Activated T-helper 2 cell treated with anti-CD3 and anti-CD28 coated beads, Interferon-gamma antibody, Interleukin-2, Interleukin-4, amounts not matched to agents 10 μg/mL and 5 μg/mL and 100 μg/mL, durations not matched to agents 14 hours and 24 hours and 36 hours (primary cell): ENCODE measurements around the gene NTRK3. TPM values are rescaled to one million over a fixed set of nuclear protein-coding genes. Genes with fewer than 3 reads are reported as not detected.

Experiments
- DNase-seq: peaks from one replicate; pipeline ENCODE4 v3.0.0; 2021; ENCODE audit warnings: low spot score
- H3K27ac Mint-ChIP-seq: one replicate; pipeline ENCODE4 v1.8.0; 2021; ENCODE audit warnings: mixed read lengths
- H3K27me3 Mint-ChIP-seq: one replicate; pipeline ENCODE4 v1.8.0; 2021; ENCODE audit warnings: low read depth, mixed read lengths
- H3K36me3 Mint-ChIP-seq: one replicate; pipeline ENCODE4 v1.8.0; 2021; ENCODE audit warnings: low read depth, mixed read lengths
- H3K4me1 Mint-ChIP-seq: one replicate; pipeline ENCODE4 v1.8.0; 2021; ENCODE audit warnings: low read depth, mixed read lengths
- H3K4me3 Mint-ChIP-seq: one replicate; pipeline ENCODE4 v1.8.0; 2021; ENCODE audit warnings: low read depth, mild to moderate bottlenecking, moderate library complexity, mixed read lengths
- H3K9me3 Mint-ChIP-seq: one replicate; pipeline ENCODE4 v1.8.0; 2021; ENCODE audit warnings: mixed read lengths
- intact Hi-C: fragments of 100-400 bp; cut with micrococcal nuclease; formaldehyde crosslinking; loops from one replicate; pipeline ENCODE4 v1.15.1; 2023
- total RNA-seq: library from RNA; stranded (reverse); gene quantifications from 2 replicates; pipeline ENCODE4 v1.2.3, GENCODE V29; 2022

Gene NTRK3
- total RNA-seq, 1 donor from 2014 or later, result 0.73 TPM

- intact Hi-C loops, result no loop called here
- Mint-ChIP-seq H3K27ac (no peak overlapping the region), H3K4me3 (no peak overlapping the region), H3K27me3 (peaks cover 44% of the 10 kb centered on the region), H3K36me3 (no peaks in the 10 kb centered on the region), H3K9me3 (no peaks in the 10 kb centered on the region), H3K4me1 (peaks cover 5% of the 10 kb centered on the region)
- no peak for DNase-seq
These were observed 5.7 kb downstream of the NTRK3 start for GRCh38 chr15:88250826-88251225.

- H3K36me3 Mint-ChIP-seq, result no peaks in the 10 kb centered on the region
- no peak for DNase-seq
These were observed 7.3 kb downstream of the NTRK3 start for GRCh38 chr15:88249220-88249619.

GRCh38 chr15:88247914-88248313 is 8.6 kb downstream of the NTRK3 start:
- Mint-ChIP-seq H3K4me3 (no peak overlapping the region), H3K27ac (no peak overlapping the region), H3K9me3 (no peaks in the 10 kb centered on the region), H3K4me1 (peaks cover 2% of the 10 kb centered on the region), H3K36me3 (no peaks in the 10 kb centered on the region), H3K27me3 (peaks cover 22% of the 10 kb centered on the region)
- no peak for DNase-seq
- intact Hi-C loops, result loop anchor here (5.0 kb wide), 2 partner anchors 204 to 1626 kb away; no protein-coding TSS in a partner anchor

More at GRCh38 chr15:88249220-88249619, 7.3 kb downstream of the NTRK3 start:
- Mint-ChIP-seq H3K4me1 (peaks cover 2% of the 10 kb centered on the region), H3K27ac (no peak overlapping the region), H3K9me3 (no peaks in the 10 kb centered on the region), H3K4me3 (no peak overlapping the region), H3K27me3 (peaks cover 33% of the 10 kb centered on the region)
- intact Hi-C loops, result loop anchor here (5.0 kb wide), 2 partner anchors 203 to 1627 kb away; no protein-coding TSS in a partner anchor

GRCh38 chr15:88246666-88247446 is 9.7 kb downstream of the NTRK3 start:
- Mint-ChIP-seq H3K27ac (no peak overlapping the region), H3K9me3 (no peaks in the 10 kb centered on the region), H3K4me1 (peaks cover 2% of the 10 kb centered on the region), H3K4me3 (no peak overlapping the region), H3K27me3 (peaks cover 20% of the 10 kb centered on the region), H3K36me3 (no peaks in the 10 kb centered on the region)
- intact Hi-C loops, result loop anchor here (5.0 kb wide), 2 partner anchors 205 to 1625 kb away; no protein-coding TSS in a partner anchor
- DNase-seq, result peak; percentile 58

- peaks cover 19% of the 10 kb centered on the region for H3K27me3 Mint-ChIP-seq
- H3K9me3 Mint-ChIP-seq, result no peaks in the 10 kb centered on the region
- H3K4me1 Mint-ChIP-seq, result peaks cover 2% of the 10 kb centered on the region
- no peaks in the 10 kb centered on the region for H3K36me3 Mint-ChIP-seq
- intact Hi-C loops, result loop anchor here (5.0 kb wide), 2 partner anchors 206 to 1624 kb away; no protein-coding TSS in a partner anchor
- no peak overlapping the region for H3K27ac Mint-ChIP-seq
- no peak for DNase-seq
- H3K4me3 Mint-ChIP-seq, result no peak overlapping the region
These were observed 10.5 kb downstream of the NTRK3 start for GRCh38 chr15:88246081-88246480.

GRCh38 chr15:88243895-88244787 is 12.4 kb downstream of the NTRK3 start:
- Mint-ChIP-seq H3K4me1 (peaks cover 2% of the 10 kb centered on the region), H3K27me3 (peaks cover 15% of the 10 kb centered on the region), H3K36me3 (no peaks in the 10 kb centered on the region), H3K27ac (no peak overlapping the region), H3K4me3 (no peak overlapping the region), H3K9me3 (no peaks in the 10 kb centered on the region)
- no peak for DNase-seq
- intact Hi-C loops, result no loop called here

GRCh38 chr15:88242586-88243555 is 13.7 kb downstream of the NTRK3 start:
- H3K36me3 Mint-ChIP-seq, result no peaks in the 10 kb centered on the region
- no peaks in the 10 kb centered on the region for H3K9me3 Mint-ChIP-seq
- no peak for DNase-seq
- H3K27me3 Mint-ChIP-seq, result peaks cover 15% of the 10 kb centered on the region
- no peak overlapping the region for H3K4me3 Mint-ChIP-seq
- no peak overlapping the region for H3K27ac Mint-ChIP-seq
- H3K4me1 Mint-ChIP-seq, result peaks cover 2% of the 10 kb centered on the region
- intact Hi-C loops, result no loop called here

- Mint-ChIP-seq H3K9me3 (no peaks in the 10 kb centered on the region), H3K27me3 (peaks cover 13% of the 10 kb centered on the region), H3K36me3 (no peaks in the 10 kb centered on the region), H3K27ac (no peak overlapping the region), H3K4me3 (no peak overlapping the region), H3K4me1 (no peaks in the 10 kb centered on the region)
- no peak for DNase-seq
- intact Hi-C loops, result no loop called here
These were observed 15.1 kb downstream of the NTRK3 start for GRCh38 chr15:88241461-88241860.

- no peaks in the 10 kb centered on the region for H3K4me1 Mint-ChIP-seq
- no peak for DNase-seq
- no peaks in the 10 kb centered on the region for H3K9me3 Mint-ChIP-seq
- no peak overlapping the region for H3K27ac Mint-ChIP-seq
- intact Hi-C loops, result no loop called here
- no peaks in the 10 kb centered on the region for H3K36me3 Mint-ChIP-seq
- peaks cover 9% of the 10 kb centered on the region for H3K27me3 Mint-ChIP-seq
- H3K4me3 Mint-ChIP-seq, result no peak overlapping the region
These were observed 15.5 kb downstream of the NTRK3 start for GRCh38 chr15:88241060-88241459.

- no peak overlapping the region for H3K4me3 Mint-ChIP-seq
These were observed 16.9 kb downstream of the NTRK3 start for GRCh38 chr15:88239594-88239993.

GRCh38 chr15:88238618-88239430 is 17.7 kb downstream of the NTRK3 start:
- Mint-ChIP-seq H3K27ac (no peak overlapping the region), H3K36me3 (no peaks in the 10 kb centered on the region), H3K9me3 (no peaks in the 10 kb centered on the region), H3K4me3 (no peak overlapping the region), H3K4me1 (no peaks in the 10 kb centered on the region), H3K27me3 (peaks cover 5% of the 10 kb centered on the region)
- intact Hi-C loops, result no loop called here
- DNase-seq, result no peak

More at GRCh38 chr15:88239594-88239993, 16.9 kb downstream of the NTRK3 start:
- Mint-ChIP-seq H3K36me3 (no peaks in the 10 kb centered on the region), H3K27ac (no peak overlapping the region), H3K27me3 (peaks cover 4% of the 10 kb centered on the region), H3K9me3 (no peaks in the 10 kb centered on the region), H3K4me1 (no peaks in the 10 kb centered on the region)
- no peak for DNase-seq
- intact Hi-C loops, result no loop called here
